Adipocyte (in vitro differentiated cells): Measurements from ENCODE around the gene CRTC1.

ENCODE experiments used
- DNase-seq: peaks from one replicate; pipeline ENCODE4 v3.0.0-alpha.2; 2015; ENCODE audit warnings: low read depth
- H3K27me3 ChIP-seq: replicated peaks from 2 replicates; pipeline ENCODE4 v1.7.0; 2013; ENCODE audit warnings: mild to moderate bottlenecking, low read length, moderate library complexity; ENCODE audit not compliant: control insufficient read depth, insufficient read depth
- H3K36me3 ChIP-seq: 2 replicates; pipeline ENCODE4 v1.7.0; 2013; ENCODE audit warnings: low read length, mild to moderate bottlenecking, moderate library complexity; ENCODE audit not compliant: control insufficient read depth, insufficient read depth, severe bottlenecking
- H3K4me1 ChIP-seq: 2 replicates; pipeline ENCODE4 v1.7.0; 2013; ENCODE audit warnings: mild to moderate bottlenecking, low read length, moderate library complexity; ENCODE audit not compliant: control insufficient read depth, insufficient read depth
- H3K4me3 ChIP-seq: 2 replicates; pipeline ENCODE4 v1.7.0; 2013; ENCODE audit warnings: mild to moderate bottlenecking, low read length, moderate library complexity
- H3K9ac ChIP-seq: 2 replicates; pipeline ENCODE4 v1.7.0; 2013; ENCODE audit warnings: mild to moderate bottlenecking, low read length, moderate library complexity
- H3K9me3 ChIP-seq: 2 replicates; pipeline ENCODE4 v1.7.0; 2013; ENCODE audit warnings: mild to moderate bottlenecking, low read length, moderate library complexity; ENCODE audit not compliant: control insufficient read depth

CRTC1 gene

GRCh38 chr19:18736415-18737336 lies 53.2 kb downstream of the CRTC1 start:
- H3K9me3 ChIP-seq = no peaks in the 10 kb centered on the region
- H3K27me3 ChIP-seq = no peaks in the 10 kb centered on the region

GRCh38 chr19:18737337-18737953 lies 54.0 kb downstream of the CRTC1 start:
- no peaks in the 10 kb centered on the region for H3K36me3 ChIP-seq
- no peaks in the 10 kb centered on the region for H3K9me3 ChIP-seq
- no peak for DNase-seq
- no peak overlapping the region for H3K4me3 ChIP-seq
- H3K27me3 ChIP-seq = no peaks in the 10 kb centered on the region
- H3K4me1 ChIP-seq = peaks cover 9% of the 10 kb centered on the region
- no peak overlapping the region for H3K9ac ChIP-seq

More at GRCh38 chr19:18736415-18737336, 53.2 kb downstream of the CRTC1 start:
- Histone ChIP-seq H3K9ac (no peak overlapping the region), H3K4me3 (no peak overlapping the region), H3K36me3 (no peaks in the 10 kb centered on the region), H3K4me1 (peaks cover 9% of the 10 kb centered on the region)
- DNase-seq = no peak

GRCh38 chr19:18737954-18738351 lies 54.5 kb downstream of the CRTC1 start:
- Histone ChIP-seq H3K9ac (no peak overlapping the region), H3K9me3 (no peaks in the 10 kb centered on the region), H3K36me3 (no peaks in the 10 kb centered on the region), H3K4me3 (no peak overlapping the region), H3K4me1 (peaks cover 7% of the 10 kb centered on the region), H3K27me3 (no peaks in the 10 kb centered on the region)
- DNase-seq = no peak

GRCh38 chr19:18738961-18739690 lies 55.6 kb downstream of the CRTC1 start:
- Histone ChIP-seq H3K9ac (no peak overlapping the region), H3K4me3 (no peak overlapping the region), H3K27me3 (no peaks in the 10 kb centered on the region), H3K4me1 (no peaks in the 10 kb centered on the region), H3K36me3 (no peaks in the 10 kb centered on the region), H3K9me3 (no peaks in the 10 kb centered on the region)
- no peak for DNase-seq

- no peak overlapping the region for H3K4me3 ChIP-seq
- no peak for DNase-seq
- no peaks in the 10 kb centered on the region for H3K9me3 ChIP-seq
- H3K27me3 ChIP-seq = no peaks in the 10 kb centered on the region
- no peaks in the 10 kb centered on the region for H3K4me1 ChIP-seq
- no peaks in the 10 kb centered on the region for H3K36me3 ChIP-seq
- no peak overlapping the region for H3K9ac ChIP-seq
Observed at GRCh38 chr19:18741124-18742121, 57.9 kb downstream of the CRTC1 start.

GRCh38 chr19:18742324-18742723 lies 58.8 kb downstream of the CRTC1 start:
- no peak for DNase-seq

GRCh38 chr19:18742838-18743783 lies 59.6 kb downstream of the CRTC1 start:
- Histone ChIP-seq H3K36me3 (no peaks in the 10 kb centered on the region), H3K4me3 (no peak overlapping the region), H3K9me3 (no peaks in the 10 kb centered on the region), H3K9ac (no peak overlapping the region), H3K4me1 (no peaks in the 10 kb centered on the region), H3K27me3 (no peaks in the 10 kb centered on the region)
- DNase-seq = no peak

More at GRCh38 chr19:18742324-18742723, 58.8 kb downstream of the CRTC1 start:
- Histone ChIP-seq H3K36me3 (no peaks in the 10 kb centered on the region), H3K27me3 (no peaks in the 10 kb centered on the region), H3K4me3 (no peak overlapping the region), H3K9me3 (no peaks in the 10 kb centered on the region), H3K4me1 (no peaks in the 10 kb centered on the region), H3K9ac (no peak overlapping the region)

GRCh38 chr19:18743784-18744418 lies 60.4 kb downstream of the CRTC1 start:
- H3K4me3 ChIP-seq = no peak overlapping the region
- H3K9ac ChIP-seq = no peak overlapping the region
- no peaks in the 10 kb centered on the region for H3K27me3 ChIP-seq
- H3K4me1 ChIP-seq = no peaks in the 10 kb centered on the region
- no peaks in the 10 kb centered on the region for H3K9me3 ChIP-seq
- no peak for DNase-seq
- H3K36me3 ChIP-seq = peaks cover 4% of the 10 kb centered on the region

- no peak for DNase-seq
- no peak overlapping the region for H3K4me3 ChIP-seq
- H3K4me1 ChIP-seq = no peaks in the 10 kb centered on the region
- H3K9ac ChIP-seq = no peak overlapping the region
- peaks cover 10% of the 10 kb centered on the region for H3K36me3 ChIP-seq
- no peaks in the 10 kb centered on the region for H3K9me3 ChIP-seq
- no peaks in the 10 kb centered on the region for H3K27me3 ChIP-seq
Observed at GRCh38 chr19:18745012-18745735, 61.7 kb downstream of the CRTC1 start.
